HepG2 (cell line): ENCODE results near the gene TYMP. TPM values are rescaled to one million over a fixed set of nuclear protein-coding genes. Genes with fewer than 3 reads are reported as not detected.
A peak's percentile ranks its signal among the peaks of the same experiment; 100 is the strongest.

ENCODE experiments used
- ELF3 ChIP-seq: IDR thresholded peaks from 2 replicates; pipeline ENCODE4 v1.6.1; 2016; ENCODE audit warnings: missing genetic modification reagents, missing compliant biosample characterization
- EZH2 ChIP-seq: conservative IDR thresholded peaks from 2 replicates; pipeline ENCODE4 v1.6.1; 2012; ENCODE audit warnings: mild to moderate bottlenecking, low read depth, low read length, moderate library complexity
- HNRNPL ChIP-seq: fragments of 200-400 bp; formaldehyde crosslinking; IDR thresholded peaks from 2 replicates; pipeline ENCODE4 v1.6.1; 2017; ENCODE audit warnings: mild to moderate bottlenecking, low read depth, low read length
- HOXA9 ChIP-seq: sonication (generic); formaldehyde crosslinking; IDR thresholded peaks from 2 replicates; pipeline ENCODE4 v1.8.1; 2022; ENCODE audit warnings: missing genetic modification reagents, mild to moderate bottlenecking, moderate library complexity, borderline replicate concordance
- MBNL3 ChIP-seq: fragments of 250-450 bp; sonication (Bioruptor Pico); conservative IDR thresholded peaks from 2 replicates; pipeline ENCODE4 v1.8.0; 2022; ENCODE audit warnings: mild to moderate bottlenecking, inconsistent platforms
- PAF1 ChIP-seq: IDR thresholded peaks from 2 replicates; pipeline ENCODE4 v1.6.1; 2016; ENCODE audit warnings: missing genetic modification reagents, missing compliant biosample characterization
- TMF1 ChIP-seq: sonication (generic); formaldehyde crosslinking; IDR thresholded peaks from 2 replicates; pipeline ENCODE4 v1.8.1; 2022; ENCODE audit warnings: low read depth, missing genetic modification reagents
- ZNF883 ChIP-seq: sonication (generic); formaldehyde crosslinking; IDR thresholded peaks from 2 replicates; pipeline ENCODE4 v1.5.1; 2020; ENCODE audit warnings: mild to moderate bottlenecking, missing genetic modification reagents; ENCODE audit errors: not compliant biosample characterization
- polyA plus RNA-seq, 8 experiments: library from polyadenylated mRNA; depleted of rRNA in 3 of 8; stranded (reverse) in 7 of 8; unstranded in 1 of 8; fragments of >200 nt; fragmentation: Illumina TruSeq in 4 of 8; extraction: Trizol in 4 of 8; gene quantifications; 2 replicates each; pipeline versions ENCODE4 v1.2.1 to v1.2.3, GENCODE V29; 2011 to 2016; ENCODE audit warnings: low read depth in 4 of 8, missing spikeins in 1 of 8, mixed read lengths in 1 of 8; ENCODE audit not compliant: insufficient read depth in 1 of 8
- total RNA-seq, 5 experiments: library from RNA; depleted of rRNA; stranded (reverse); fragments of >200 nt; fragmentation: Illumina TruSeq; extraction: Trizol; gene quantifications; 2 replicates each; pipeline ENCODE4 v1.2.3, GENCODE V29; 2016; ENCODE audit warnings: low read depth in 1 of 5
- TF ChIP-seq, protein P1 (sequence below): sonication (generic); formaldehyde crosslinking; IDR thresholded peaks from 2 replicates; pipeline ENCODE4 v1.4.0; 2020; ENCODE audit warnings: missing genetic modification reagents, borderline replicate concordance
- TF ChIP-seq, protein P2 (sequence below): conservative IDR thresholded peaks from 2 replicates; pipeline ENCODE4 v1.6.1; 2018; ENCODE audit warnings: missing genetic modification reagents
- TF ChIP-seq, protein P3 (sequence below): IDR thresholded peaks from 2 replicates; pipeline ENCODE4 v1.6.1; 2016; ENCODE audit warnings: missing compliant biosample characterization, missing genetic modification reagents, borderline replicate concordance
- TF ChIP-seq, protein P4 (sequence below): sonication (generic); formaldehyde crosslinking; IDR thresholded peaks from 2 replicates; pipeline ENCODE4 v1.5.0; 2020; ENCODE audit warnings: missing genetic modification reagents
- TF ChIP-seq, protein P5 (sequence below): sonication (generic); formaldehyde crosslinking; IDR thresholded peaks from 2 replicates; pipeline ENCODE4 v1.4.0; 2020; ENCODE audit warnings: missing genetic modification reagents

Gene TYMP
- total and polyA plus RNA-seq, 2 of the 13 experiments (the other 11 are each of a cell fraction or from before 2014, with no cell fraction given) = 3.9 to 4.3 TPM

DNA sequence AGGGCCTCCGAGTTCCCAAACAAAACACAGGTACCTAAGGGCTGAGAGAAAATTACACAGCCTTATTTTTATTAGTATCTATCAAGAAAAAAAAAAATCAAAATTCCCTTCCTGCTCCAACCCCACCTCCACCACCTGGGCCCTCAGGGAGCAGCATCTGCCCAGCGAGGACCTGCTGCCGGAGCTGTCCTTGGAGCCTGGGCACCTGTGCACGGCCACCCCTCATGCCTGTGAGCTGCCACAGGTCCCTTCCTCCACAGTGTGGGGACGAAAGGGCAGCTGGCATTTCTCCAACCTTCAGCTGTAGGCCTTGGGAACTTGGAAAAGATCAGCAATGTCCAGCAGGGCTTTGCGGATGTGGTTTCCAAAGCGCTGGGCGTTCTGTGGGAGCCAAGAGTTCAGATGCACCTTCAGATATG lies 39.2 kb upstream of the TYMP start (continued):
- TF ChIP-seq, protein P1, sequence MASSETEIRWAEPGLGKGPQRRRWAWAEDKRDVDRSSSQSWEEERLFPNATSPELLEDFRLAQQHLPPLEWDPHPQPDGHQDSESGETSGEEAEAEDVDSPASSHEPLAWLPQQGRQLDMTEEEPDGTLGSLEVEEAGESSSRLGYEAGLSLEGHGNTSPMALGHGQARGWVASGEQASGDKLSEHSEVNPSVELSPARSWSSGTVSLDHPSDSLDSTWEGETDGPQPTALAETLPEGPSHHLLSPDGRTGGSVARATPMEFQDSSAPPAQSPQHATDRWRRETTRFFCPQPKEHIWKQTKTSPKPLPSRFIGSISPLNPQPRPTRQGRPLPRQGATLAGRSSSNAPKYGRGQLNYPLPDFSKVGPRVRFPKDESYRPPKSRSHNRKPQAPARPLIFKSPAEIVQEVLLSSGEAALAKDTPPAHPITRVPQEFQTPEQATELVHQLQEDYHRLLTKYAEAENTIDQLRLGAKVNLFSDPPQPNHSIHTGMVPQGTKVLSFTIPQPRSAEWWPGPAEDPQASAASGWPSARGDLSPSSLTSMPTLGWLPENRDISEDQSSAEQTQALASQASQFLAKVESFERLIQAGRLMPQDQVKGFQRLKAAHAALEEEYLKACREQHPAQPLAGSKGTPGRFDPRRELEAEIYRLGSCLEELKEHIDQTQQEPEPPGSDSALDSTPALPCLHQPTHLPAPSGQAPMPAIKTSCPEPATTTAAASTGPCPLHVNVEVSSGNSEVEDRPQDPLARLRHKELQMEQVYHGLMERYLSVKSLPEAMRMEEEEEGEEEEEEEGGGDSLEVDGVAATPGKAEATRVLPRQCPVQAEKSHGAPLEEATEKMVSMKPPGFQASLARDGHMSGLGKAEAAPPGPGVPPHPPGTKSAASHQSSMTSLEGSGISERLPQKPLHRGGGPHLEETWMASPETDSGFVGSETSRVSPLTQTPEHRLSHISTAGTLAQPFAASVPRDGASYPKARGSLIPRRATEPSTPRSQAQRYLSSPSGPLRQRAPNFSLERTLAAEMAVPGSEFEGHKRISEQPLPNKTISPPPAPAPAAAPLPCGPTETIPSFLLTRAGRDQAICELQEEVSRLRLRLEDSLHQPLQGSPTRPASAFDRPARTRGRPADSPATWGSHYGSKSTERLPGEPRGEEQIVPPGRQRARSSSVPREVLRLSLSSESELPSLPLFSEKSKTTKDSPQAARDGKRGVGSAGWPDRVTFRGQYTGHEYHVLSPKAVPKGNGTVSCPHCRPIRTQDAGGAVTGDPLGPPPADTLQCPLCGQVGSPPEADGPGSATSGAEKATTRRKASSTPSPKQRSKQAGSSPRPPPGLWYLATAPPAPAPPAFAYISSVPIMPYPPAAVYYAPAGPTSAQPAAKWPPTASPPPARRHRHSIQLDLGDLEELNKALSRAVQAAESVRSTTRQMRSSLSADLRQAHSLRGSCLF (CRISPR knock-in tag) = no peak
- TF ChIP-seq, protein P2, sequence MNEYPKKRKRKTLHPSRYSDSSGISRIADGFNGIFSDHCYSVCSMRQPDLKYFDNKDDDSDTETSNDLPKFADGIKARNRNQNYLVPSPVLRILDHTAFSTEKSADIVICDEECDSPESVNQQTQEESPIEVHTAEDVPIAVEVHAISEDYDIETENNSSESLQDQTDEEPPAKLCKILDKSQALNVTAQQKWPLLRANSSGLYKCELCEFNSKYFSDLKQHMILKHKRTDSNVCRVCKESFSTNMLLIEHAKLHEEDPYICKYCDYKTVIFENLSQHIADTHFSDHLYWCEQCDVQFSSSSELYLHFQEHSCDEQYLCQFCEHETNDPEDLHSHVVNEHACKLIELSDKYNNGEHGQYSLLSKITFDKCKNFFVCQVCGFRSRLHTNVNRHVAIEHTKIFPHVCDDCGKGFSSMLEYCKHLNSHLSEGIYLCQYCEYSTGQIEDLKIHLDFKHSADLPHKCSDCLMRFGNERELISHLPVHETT (CRISPR knock-in tag) = no peak
- TF ChIP-seq EZH2 (no peak), MBNL3 (CRISPR knock-in tag) (no peak), HOXA9 (CRISPR knock-in tag) (no peak), HNRNPL (0 out of 2 replicates have a peak, but pooled peaks have one; percentile 40), ELF3 (CRISPR knock-in tag) (peak; percentile 46; the same call in 1 of the 2 replicates), ZNF883 (CRISPR knock-in tag) (no peak), TMF1 (CRISPR knock-in tag) (no peak), PAF1 (CRISPR knock-in tag) (no peak)
- TF ChIP-seq, protein P3, sequence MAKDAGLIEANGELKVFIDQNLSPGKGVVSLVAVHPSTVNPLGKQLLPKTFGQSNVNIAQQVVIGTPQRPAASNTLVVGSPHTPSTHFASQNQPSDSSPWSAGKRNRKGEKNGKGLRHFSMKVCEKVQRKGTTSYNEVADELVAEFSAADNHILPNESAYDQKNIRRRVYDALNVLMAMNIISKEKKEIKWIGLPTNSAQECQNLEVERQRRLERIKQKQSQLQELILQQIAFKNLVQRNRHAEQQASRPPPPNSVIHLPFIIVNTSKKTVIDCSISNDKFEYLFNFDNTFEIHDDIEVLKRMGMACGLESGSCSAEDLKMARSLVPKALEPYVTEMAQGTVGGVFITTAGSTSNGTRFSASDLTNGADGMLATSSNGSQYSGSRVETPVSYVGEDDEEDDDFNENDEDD = no peak
- TF ChIP-seq, protein P4, sequence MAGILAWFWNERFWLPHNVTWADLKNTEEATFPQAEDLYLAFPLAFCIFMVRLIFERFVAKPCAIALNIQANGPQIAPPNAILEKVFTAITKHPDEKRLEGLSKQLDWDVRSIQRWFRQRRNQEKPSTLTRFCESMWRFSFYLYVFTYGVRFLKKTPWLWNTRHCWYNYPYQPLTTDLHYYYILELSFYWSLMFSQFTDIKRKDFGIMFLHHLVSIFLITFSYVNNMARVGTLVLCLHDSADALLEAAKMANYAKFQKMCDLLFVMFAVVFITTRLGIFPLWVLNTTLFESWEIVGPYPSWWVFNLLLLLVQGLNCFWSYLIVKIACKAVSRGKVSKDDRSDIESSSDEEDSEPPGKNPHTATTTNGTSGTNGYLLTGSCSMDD (CRISPR knock-in tag) = no peak
- TF ChIP-seq, protein P5, sequence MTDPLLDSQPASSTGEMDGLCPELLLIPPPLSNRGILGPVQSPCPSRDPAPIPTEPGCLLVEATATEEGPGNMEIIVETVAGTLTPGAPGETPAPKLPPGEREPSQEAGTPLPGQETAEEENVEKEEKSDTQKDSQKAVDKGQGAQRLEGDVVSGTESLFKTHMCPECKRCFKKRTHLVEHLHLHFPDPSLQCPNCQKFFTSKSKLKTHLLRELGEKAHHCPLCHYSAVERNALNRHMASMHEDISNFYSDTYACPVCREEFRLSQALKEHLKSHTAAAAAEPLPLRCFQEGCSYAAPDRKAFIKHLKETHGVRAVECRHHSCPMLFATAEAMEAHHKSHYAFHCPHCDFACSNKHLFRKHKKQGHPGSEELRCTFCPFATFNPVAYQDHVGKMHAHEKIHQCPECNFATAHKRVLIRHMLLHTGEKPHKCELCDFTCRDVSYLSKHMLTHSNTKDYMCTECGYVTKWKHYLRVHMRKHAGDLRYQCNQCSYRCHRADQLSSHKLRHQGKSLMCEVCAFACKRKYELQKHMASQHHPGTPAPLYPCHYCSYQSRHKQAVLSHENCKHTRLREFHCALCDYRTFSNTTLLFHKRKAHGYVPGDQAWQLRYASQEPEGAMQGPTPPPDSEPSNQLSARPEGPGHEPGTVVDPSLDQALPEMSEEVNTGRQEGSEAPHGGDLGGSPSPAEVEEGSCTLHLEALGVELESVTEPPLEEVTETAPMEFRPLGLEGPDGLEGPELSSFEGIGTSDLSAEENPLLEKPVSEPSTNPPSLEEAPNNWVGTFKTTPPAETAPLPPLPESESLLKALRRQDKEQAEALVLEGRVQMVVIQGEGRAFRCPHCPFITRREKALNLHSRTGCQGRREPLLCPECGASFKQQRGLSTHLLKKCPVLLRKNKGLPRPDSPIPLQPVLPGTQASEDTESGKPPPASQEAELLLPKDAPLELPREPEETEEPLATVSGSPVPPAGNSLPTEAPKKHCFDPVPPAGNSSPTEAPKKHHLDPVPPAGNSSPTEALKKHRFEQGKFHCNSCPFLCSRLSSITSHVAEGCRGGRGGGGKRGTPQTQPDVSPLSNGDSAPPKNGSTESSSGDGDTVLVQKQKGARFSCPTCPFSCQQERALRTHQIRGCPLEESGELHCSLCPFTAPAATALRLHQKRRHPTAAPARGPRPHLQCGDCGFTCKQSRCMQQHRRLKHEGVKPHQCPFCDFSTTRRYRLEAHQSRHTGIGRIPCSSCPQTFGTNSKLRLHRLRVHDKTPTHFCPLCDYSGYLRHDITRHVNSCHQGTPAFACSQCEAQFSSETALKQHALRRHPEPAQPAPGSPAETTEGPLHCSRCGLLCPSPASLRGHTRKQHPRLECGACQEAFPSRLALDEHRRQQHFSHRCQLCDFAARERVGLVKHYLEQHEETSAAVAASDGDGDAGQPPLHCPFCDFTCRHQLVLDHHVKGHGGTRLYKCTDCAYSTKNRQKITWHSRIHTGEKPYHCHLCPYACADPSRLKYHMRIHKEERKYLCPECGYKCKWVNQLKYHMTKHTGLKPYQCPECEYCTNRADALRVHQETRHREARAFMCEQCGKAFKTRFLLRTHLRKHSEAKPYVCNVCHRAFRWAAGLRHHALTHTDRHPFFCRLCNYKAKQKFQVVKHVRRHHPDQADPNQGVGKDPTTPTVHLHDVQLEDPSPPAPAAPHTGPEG (CRISPR knock-in tag) = no peak
